Heart left ventricle (tissue), 16 donors: Measurements from ENCODE around the gene CNIH2. TPM values are rescaled to one million over a fixed set of nuclear protein-coding genes. Genes with fewer than 3 reads are reported as not detected.
A peak's percentile ranks its signal among the peaks of the same experiment; 100 is the strongest.

Experiments
- ATAC-seq, 4 donors: fragments of 200-7000 bp; cut with Tn5 transposase; one replicate each; pipeline ENCODE4 v1.9.1; 2020 to 2022; ENCODE audit warnings: moderate library complexity in 4 of 4, mild to moderate bottlenecking in 3 of 4, moderate number of reproducible peaks in 1 of 4
- DNase-seq, 5 donors: peaks; one replicate each; pipeline ENCODE4 v3.0.0-alpha.2; 2020
- H3K27ac ChIP-seq, 12 donors: fragments of 200-600 bp; sonication (generic) in 4 of 12; one replicate each; pipeline versions ENCODE4 v1.5.0 to v1.8.0; 2016 to 2022; ENCODE audit warnings: mild to moderate bottlenecking in 2 of 12
- H3K27me3 ChIP-seq, 9 donors: fragments of 200-600 bp; sonication (generic) in 2 of 9; one replicate each; pipeline versions ENCODE4 v1.5.1 to v1.8.0; 2016 to 2022; ENCODE audit warnings: mild to moderate bottlenecking in 3 of 9
- H3K36me3 ChIP-seq, 9 donors: fragments of 200-600 bp; sonication (generic) in 2 of 9; one replicate each; pipeline versions ENCODE4 v1.5.0 to v1.8.0; 2018 to 2022; ENCODE audit warnings: mild to moderate bottlenecking in 2 of 9
- H3K4me1 ChIP-seq, 12 donors: fragments of 200-600 bp; sonication (generic) in 4 of 12; one replicate each; pipeline versions ENCODE4 v1.5.0 to v1.8.0; 2016 to 2022; ENCODE audit warnings: mild to moderate bottlenecking in 3 of 12
- H3K4me3 ChIP-seq, 12 donors: fragments of 200-600 bp; sonication (generic) in 4 of 12; one replicate each; pipeline versions ENCODE4 v1.5.0 to v1.8.0; 2017 to 2022; ENCODE audit warnings: mild to moderate bottlenecking in 9 of 12, moderate library complexity in 4 of 12
- H3K9me3 ChIP-seq, 12 donors: fragments of 200-600 bp; sonication (generic) in 4 of 12; one replicate each; pipeline versions ENCODE4 v1.5.0 to v1.8.0; 2016 to 2022; ENCODE audit warnings: mild to moderate bottlenecking in 1 of 12
- POLR2A ChIP-seq, 2 donors: fragments of 450-650 bp; IDR thresholded peaks; one replicate each; pipeline ENCODE4 v1.6.1; 2017; ENCODE audit warnings: antibody characterized with exemption in 2 of 2, mild to moderate bottlenecking in 2 of 2, moderate library complexity in 2 of 2
- WGBS, 4 donors: extraction: QIAGEN DNeasy Blood & Tissue Kit in 2 of 4; methylation state at CpG; one replicate each; pipeline versions ENCODE4 v1.1.5 to v1.1.7; 2013 to 2018; 5-methylcytosine and 5-hydroxymethylcytosine counted together
- intact Hi-C, 10 donors: fragments of 100-400 bp; cut with DNase I; formaldehyde crosslinking; loops; one replicate each; pipeline versions ENCODE4 v1.11.1 to v1.14.2; 2022
- polyA plus RNA-seq, 2 donors: library from polyadenylated mRNA; stranded (reverse); fragments of 200-250 nt; gene quantifications; one replicate each; pipeline ENCODE4 v1.2.3, GENCODE V29; 2013
- total RNA-seq, 9 donors: library from RNA; depleted of rRNA in 2 of 9; stranded (reverse); fragments of >200 nt in 2 of 9; fragmentation: NEBNext Ultra II Directional in 3 of 9; extraction: Animal tissue kit (Norgen Biotek cat#: 25700) in 3 of 9; gene quantifications; one replicate each; pipeline versions ENCODE4 v1.1.0 to v1.2.4, GENCODE V29; 2016 to 2023
- TF ChIP-seq, protein P1 (sequence below), 12 donors: fragments of 200-600 bp; sonication (generic) in 4 of 12; IDR thresholded peaks; one replicate each; pipeline versions ENCODE4 v1.5.0 to v1.8.0; 2018 to 2022; ENCODE audit warnings: antibody characterized with exemption in 12 of 12, mild to moderate bottlenecking in 5 of 12
- donor health status: ischemic (EF 13 %, LVEDD 7.1; RV severe dilation, severe dysfunction).
- donor health status: healthy with polysubstance abuse.
- donor health status: DM: no; HTN: yes; CAD: no.
- donor health status: DM: no; HTN: no; CAD: no.
- donor health status: ischemic (EF 25% LVEDD 6.9; RV normal size, moderate dysfunction).
- donor health status: ischemic (EF 25% LVEDD 5.7; RV mildly dilated, moderate dysfunction).
- donor health status: healthy.
- donor health status: DM: yes; HTN: yes; CAD: no.
- donor health status: ischemic (EF 35%, LVEDD 5.7; RV mildly dilated, moderate dysfunction).
- donor health status: nonischemic (EF 11% LVEDD 7.7; RV severe dilation, severe dysfunction).
- donor health status: DM: yes; HTN: yes; CAD: no.
- donor health status: PGD.
- donor health status: ischemic (EF 29% LVEDD 5.4; RV normal size, mild dysfunction).
- donor health status: nonischemic (EF 23%, LVEDD 6.1; RV moderate dilation, normal function).

The CNIH2 gene
- total and polyA plus RNA-seq, 11 donors = 0.08 to 0.40 (median 0.25) TPM; not detected in 8

DNA sequence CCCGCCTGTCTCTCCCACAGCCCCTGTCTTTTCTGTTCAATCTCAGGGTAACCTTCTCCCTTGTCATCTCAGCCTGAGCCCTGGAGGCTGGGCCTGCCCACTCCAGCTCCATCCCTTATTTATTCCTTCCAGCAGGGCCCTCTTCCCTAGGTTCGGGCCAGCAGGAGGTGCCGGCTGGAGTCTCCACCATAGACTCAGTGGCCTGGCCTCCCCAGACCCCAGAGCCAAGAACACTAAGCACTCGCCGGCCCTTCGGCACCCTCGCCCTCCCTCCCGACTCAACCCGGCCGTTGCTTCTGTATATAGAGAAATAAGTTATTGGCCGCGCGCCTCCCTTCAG is 11.0 kb upstream of the CNIH2 start:
- Histone ChIP-seq H3K9me3 (no peaks in the 10 kb centered on the region), H3K27ac (peak overlapping the region; percentile 89 to 99 (median 97)), H3K4me3 (peak overlapping the region; percentile 40 to 99 (median 90)), H3K36me3 (peaks cover 0 to 48% (median 31%) of the 10 kb centered on the region in 9 donors), H3K27me3 (no peaks in the 10 kb centered on the region), H3K4me1 (peaks cover 4 to 34% (median 26%) of the 10 kb centered on the region in 12 donors)
- intact Hi-C loops = loop anchor here in 1 of 10 donors (10.0 kb wide), 1 partner anchor 412 kb away; the partner anchor contains the start of gene CFL1
- DNase-seq (no peak), ATAC-seq (peak in 2 of 4 donors; percentile 0 to 3)
- TF ChIP-seq POLR2A (IDR thresholded peaks at IDR 0.05) = no peak
- TF ChIP-seq, protein P1, sequence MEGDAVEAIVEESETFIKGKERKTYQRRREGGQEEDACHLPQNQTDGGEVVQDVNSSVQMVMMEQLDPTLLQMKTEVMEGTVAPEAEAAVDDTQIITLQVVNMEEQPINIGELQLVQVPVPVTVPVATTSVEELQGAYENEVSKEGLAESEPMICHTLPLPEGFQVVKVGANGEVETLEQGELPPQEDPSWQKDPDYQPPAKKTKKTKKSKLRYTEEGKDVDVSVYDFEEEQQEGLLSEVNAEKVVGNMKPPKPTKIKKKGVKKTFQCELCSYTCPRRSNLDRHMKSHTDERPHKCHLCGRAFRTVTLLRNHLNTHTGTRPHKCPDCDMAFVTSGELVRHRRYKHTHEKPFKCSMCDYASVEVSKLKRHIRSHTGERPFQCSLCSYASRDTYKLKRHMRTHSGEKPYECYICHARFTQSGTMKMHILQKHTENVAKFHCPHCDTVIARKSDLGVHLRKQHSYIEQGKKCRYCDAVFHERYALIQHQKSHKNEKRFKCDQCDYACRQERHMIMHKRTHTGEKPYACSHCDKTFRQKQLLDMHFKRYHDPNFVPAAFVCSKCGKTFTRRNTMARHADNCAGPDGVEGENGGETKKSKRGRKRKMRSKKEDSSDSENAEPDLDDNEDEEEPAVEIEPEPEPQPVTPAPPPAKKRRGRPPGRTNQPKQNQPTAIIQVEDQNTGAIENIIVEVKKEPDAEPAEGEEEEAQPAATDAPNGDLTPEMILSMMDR (IDR thresholded peaks at IDR 0.05) = no peak
- WGBS, 4 donors = 15 to 21% (median 18%) methylated on average over 13 of the region's 13 CpGs

DNA sequence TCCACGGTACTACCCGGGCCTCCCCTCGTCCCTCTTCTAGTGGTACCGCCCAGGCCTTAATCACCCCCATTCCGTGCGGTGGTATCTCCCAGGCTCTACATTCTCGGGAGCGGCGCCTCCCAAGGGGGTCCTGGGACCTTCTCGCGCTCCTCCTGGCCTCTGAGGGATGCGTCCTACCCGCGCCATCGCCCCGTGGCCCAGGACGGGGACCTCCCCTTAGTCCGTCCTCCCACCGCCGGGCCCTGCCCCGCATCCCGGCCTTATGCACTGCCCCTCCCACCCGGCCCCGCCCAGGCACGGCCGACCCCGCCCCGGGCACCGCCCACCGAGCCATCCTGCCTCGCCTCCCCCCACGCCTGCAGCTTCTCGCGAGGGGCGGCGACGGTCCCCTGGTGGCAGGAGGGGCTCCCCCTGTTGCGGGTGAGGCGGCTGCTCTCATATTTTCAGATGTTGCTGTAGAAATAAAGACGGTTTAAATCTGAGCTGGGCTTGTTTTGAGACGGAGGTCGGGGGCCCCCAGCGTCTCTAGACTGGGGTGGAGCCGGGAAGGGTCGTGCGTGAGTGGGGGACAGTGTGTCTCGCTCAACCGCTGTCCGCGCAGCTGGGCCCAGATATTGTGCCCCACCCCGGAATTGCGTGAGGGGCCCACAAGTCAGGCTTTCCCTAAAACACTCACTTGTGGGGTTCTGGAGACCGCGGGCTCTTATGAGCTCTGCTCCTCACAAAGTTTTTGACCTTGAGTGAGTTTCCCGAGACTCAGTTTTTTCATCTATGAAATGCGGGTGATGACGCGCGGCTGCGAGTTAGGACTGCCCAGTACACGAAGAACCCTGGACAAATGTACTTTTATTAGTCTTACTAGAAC is 10.4 kb upstream of the CNIH2 start:
- Histone ChIP-seq H3K27ac (peak overlapping the region; percentile 89 to 99 (median 97)), H3K4me3 (peak overlapping the region; percentile 40 to 99 (median 90)), H3K4me1 (peaks cover 4 to 34% (median 27%) of the 10 kb centered on the region in 12 donors), H3K36me3 (peaks cover 0 to 48% (median 31%) of the 10 kb centered on the region in 9 donors), H3K27me3 (no peaks in the 10 kb centered on the region), H3K9me3 (no peaks in the 10 kb centered on the region)
- 0 to 1% (median 1%) methylated on average over 28 to 61 of the region's 61 CpGs for WGBS, 4 donors
- peak; percentile 92 to 95 (median 93) for DNase-seq
- intact Hi-C loops = loop anchor here in 1 of 10 donors (10.0 kb wide), 1 partner anchor 413 kb away; the partner anchor contains the start of gene CFL1
- TF ChIP-seq, protein P1 (IDR thresholded peaks at IDR 0.05) = peak in 6 of 12 donors; percentile 13 to 29 (median 20)
- TF ChIP-seq POLR2A (IDR thresholded peaks at IDR 0.05) = peak; percentile 17 to 60
- peak; percentile 75 to 85 (median 84) for ATAC-seq

DNA sequence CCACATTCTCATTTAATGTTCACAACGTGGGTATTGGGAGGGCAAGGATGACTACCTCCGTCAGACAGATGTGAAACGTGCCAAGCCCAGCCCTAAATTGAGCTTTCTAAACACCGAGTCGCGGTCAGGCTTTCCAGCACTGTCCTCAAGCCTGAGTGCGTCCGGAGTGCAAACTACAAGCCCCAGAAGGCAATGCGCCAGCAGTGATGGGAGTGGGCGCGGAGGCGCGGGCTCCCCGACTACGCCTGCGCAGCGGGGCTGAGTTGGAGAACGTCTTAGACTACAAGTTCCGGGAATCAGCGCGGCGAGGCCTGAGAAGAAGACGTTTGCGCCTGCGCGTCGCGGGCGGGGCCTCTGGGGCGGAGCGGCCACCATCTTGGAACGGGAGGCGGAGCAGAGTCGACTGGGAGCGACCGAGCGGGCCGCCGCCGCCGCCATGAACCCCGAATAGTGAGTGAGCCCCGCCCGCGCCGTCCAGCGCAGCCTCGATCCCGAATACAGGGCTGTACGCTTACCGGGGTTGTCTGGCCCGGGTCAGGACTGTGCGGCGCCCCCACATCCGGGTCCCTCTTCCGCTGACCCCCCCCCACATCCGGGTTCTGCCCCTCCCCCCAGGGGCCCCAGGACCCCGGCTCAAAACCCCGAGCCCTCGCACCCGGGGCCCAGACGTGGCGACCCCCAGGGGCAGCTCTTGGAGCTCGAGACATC is 9.6 kb upstream of the CNIH2 start, which contains the start of gene RAB1B:
RAB1B (plus strand) TSS at position 396 of the 708 bp plus-strand sequence; CDS start at position 437, 41 bp downstream.
- Histone ChIP-seq H3K27me3 (no peaks in the 10 kb centered on the region), H3K36me3 (peaks cover 2 to 48% (median 31%) of the 10 kb centered on the region in 9 donors), H3K4me3 (peak within 1 kb of the TSS; percentile 61 to 99 (median 92)), H3K9me3 (no peaks in the 10 kb centered on the region), H3K4me1 (peaks cover 4 to 34% (median 27%) of the 10 kb centered on the region in 12 donors), H3K27ac (peak within 1 kb of the TSS; percentile 89 to 99 (median 97))
- 0% methylated on average over 10 to 64 of the region's 64 CpGs for WGBS, 4 donors
- DNase-seq (peak; percentile 100), ATAC-seq (peak; percentile 89 to 93 (median 90))
- intact Hi-C loops = loop anchor here in 1 of 10 donors (10.0 kb wide), 1 partner anchor 414 kb away; the partner anchor contains the start of gene CFL1
- peak; percentile 6 to 86 for TF ChIP-seq POLR2A (IDR thresholded peaks at IDR 0.05)
- TF ChIP-seq, protein P1 (IDR thresholded peaks at IDR 0.05) = no peak
